HG03378 (cell line): ENCODE measurements around the gene CHD6.

Experiments used
- ATAC-seq: cut with Tn5 transposase; IDR thresholded peaks from one replicate; pipeline ENCODE4 v1.9.1; 2021; ENCODE audit warnings: mild to moderate bottlenecking, moderate library complexity; ENCODE audit not compliant: unreplicated experiment

Gene CHD6

GRCh38 chr20:41427833-41428232, 190.3 kb downstream of the CHD6 start:
- no peak for ATAC-seq

GRCh38 chr20:41426976-41427375, 191.2 kb downstream of the CHD6 start:
- no peak for ATAC-seq

- no peak for ATAC-seq
Measured at GRCh38 chr20:41426086-41426830, 191.9 kb downstream of the CHD6 start.

GRCh38 chr20:41425180-41425884, 192.8 kb downstream of the CHD6 start:
- ATAC-seq: no peak

- no peak for ATAC-seq
Measured at GRCh38 chr20:41424546-41424945, 193.6 kb downstream of the CHD6 start.

- ATAC-seq: no peak
Measured at GRCh38 chr20:41424011-41424410, 194.2 kb downstream of the CHD6 start.

- no peak for ATAC-seq
Measured at GRCh38 chr20:41422953-41423352, 195.2 kb downstream of the CHD6 start.

- ATAC-seq: no peak
Measured at GRCh38 chr20:41418739-41419293, 199.4 kb downstream of the CHD6 start.

GRCh38 chr20:41418031-41418430, 200.1 kb downstream of the CHD6 start:
- ATAC-seq: no peak

GRCh38 chr20:41415191-41415590, 203.0 kb downstream of the CHD6 start:
- ATAC-seq: no peak

- ATAC-seq: no peak
Measured at GRCh38 chr20:41413169-41413568, 205.0 kb downstream of the CHD6 start.

GRCh38 chr20:41412324-41413120, 205.7 kb downstream of the CHD6 start:
- ATAC-seq: no peak

- ATAC-seq: no peak
Measured at GRCh38 chr20:41411391-41411847, 206.8 kb downstream of the CHD6 start.

GRCh38 chr20:41408986-41409385, 209.2 kb downstream of the CHD6 start:
- no peak for ATAC-seq

- no peak for ATAC-seq
Measured at GRCh38 chr20:41408156-41408794, 209.9 kb downstream of the CHD6 start.

GRCh38 chr20:41407607-41408006, 210.6 kb downstream of the CHD6 start:
- ATAC-seq: no peak

GRCh38 chr20:41406896-41407444, 211.2 kb downstream of the CHD6 start:
- no peak for ATAC-seq

GRCh38 chr20:41406353-41406752, 211.8 kb downstream of the CHD6 start:
- no peak for ATAC-seq

GRCh38 chr20:41405436-41405835, 212.7 kb downstream of the CHD6 start:
- ATAC-seq: no peak

GRCh38 chr20:41403604-41404003, 214.6 kb downstream of the CHD6 start:
- no peak for ATAC-seq
